ENCODE results near the gene FOXD2. TPM values are rescaled to one million over a fixed set of nuclear protein-coding genes. Genes with fewer than 3 reads are reported as not detected.
"Not testable (repeated sequence)": the region's sequence is repeated elsewhere in the genome, so short reads cannot be mapped to it uniquely, and the experiment has no call there.

Gene FOXD2
- polyA plus RNA-seq, 4 donors = 4.7 to 9.5 (median 8.2) TPM

- DNase-seq (ENCODE audit: low read depth in 4 of 4, low spot score in 2 of 4) = no peak
Observed at GRCh38 chr1:47439017-47439818, 1.4 kb downstream of the FOXD2 start.

GRCh38 chr1:47439819-47440598 is 2.2 kb downstream of the FOXD2 start:
- no peak for DNase-seq (ENCODE audit: low read depth in 4 of 4, low spot score in 2 of 4)

GRCh38 chr1:47440599-47441081 is 2.8 kb downstream of the FOXD2 start:
- DNase-seq (ENCODE audit: low read depth in 4 of 4, low spot score in 2 of 4) = no peak

GRCh38 chr1:47441450-47442106 is 3.7 kb downstream of the FOXD2 start:
- no peak for DNase-seq (ENCODE audit: low read depth in 4 of 4, low spot score in 2 of 4)

- no peak for DNase-seq (ENCODE audit: low read depth in 4 of 4, low spot score in 2 of 4)
Observed at GRCh38 chr1:47442202-47442601, 4.4 kb downstream of the FOXD2 start.

GRCh38 chr1:47442842-47443529 is 5.1 kb downstream of the FOXD2 start:
- no peak for DNase-seq (ENCODE audit: low read depth in 4 of 4, low spot score in 2 of 4)

GRCh38 chr1:47443530-47444296 is 5.9 kb downstream of the FOXD2 start:
- DNase-seq (ENCODE audit: low read depth in 4 of 4, low spot score in 2 of 4) = no peak

GRCh38 chr1:47444297-47444561 is 6.4 kb downstream of the FOXD2 start:
- no peak for DNase-seq (ENCODE audit: low read depth in 4 of 4, low spot score in 2 of 4)

- DNase-seq (ENCODE audit: low read depth in 4 of 4, low spot score in 2 of 4) = no peak
Observed at GRCh38 chr1:47444562-47445465, 7.0 kb downstream of the FOXD2 start.

GRCh38 chr1:47445823-47446550 is 8.1 kb downstream of the FOXD2 start:
- DNase-seq (ENCODE audit: low read depth in 4 of 4, low spot score in 2 of 4) = no peak

GRCh38 chr1:47448462-47449222 is 10.8 kb downstream of the FOXD2 start:
- DNase-seq (ENCODE audit: low read depth in 4 of 4, low spot score in 2 of 4) = no peak

GRCh38 chr1:47449822-47450552 is 12.1 kb downstream of the FOXD2 start:
- no peak for DNase-seq (ENCODE audit: low read depth in 4 of 4, low spot score in 2 of 4)

- DNase-seq (ENCODE audit: low read depth in 4 of 4, low spot score in 2 of 4) = no peak
Observed at GRCh38 chr1:47450606-47451005, 12.8 kb downstream of the FOXD2 start.

GRCh38 chr1:47452426-47452825 is 14.6 kb downstream of the FOXD2 start:
- DNase-seq (ENCODE audit: low read depth in 4 of 4, low spot score in 2 of 4) = no peak

GRCh38 chr1:47453910-47454309 is 16.1 kb downstream of the FOXD2 start:
- not testable (repeated sequence) for DNase-seq (ENCODE audit: low read depth in 4 of 4, low spot score in 2 of 4)

GRCh38 chr1:47456250-47456649 is 18.4 kb downstream of the FOXD2 start:
- no peak for DNase-seq (ENCODE audit: low read depth in 4 of 4, low spot score in 2 of 4)

- DNase-seq (ENCODE audit: low read depth in 4 of 4, low spot score in 2 of 4) = not testable (repeated sequence)
Observed at GRCh38 chr1:47457547-47457946, 19.7 kb downstream of the FOXD2 start.

All from left renal cortex interstitium (tissue), 4 donors.